GM19328 (cell line): Measurements from ENCODE around the gene ZNF77.
"Not testable (repeated sequence)": the region's sequence is repeated elsewhere in the genome, so short reads cannot be mapped to it uniquely, and the experiment has no call there.

ENCODE experiments used
- ATAC-seq: cut with Tn5 transposase; IDR thresholded peaks from one replicate; pipeline ENCODE4 v1.9.1; 2021; ENCODE audit warnings: mild to moderate bottlenecking, moderate library complexity; ENCODE audit not compliant: unreplicated experiment

Gene ZNF77

GRCh38 chr19:2922987-2923386, 21.8 kb downstream of the ZNF77 start:
- no peak for ATAC-seq

- ATAC-seq: no peak
Measured at GRCh38 chr19:2917275-2918184, 27.2 kb downstream of the ZNF77 start.

GRCh38 chr19:2912306-2912705, 32.5 kb downstream of the ZNF77 start:
- ATAC-seq: no peak

- ATAC-seq: no peak
Measured at GRCh38 chr19:2906631-2907195, 38.1 kb downstream of the ZNF77 start.

- ATAC-seq: no peak
Measured at GRCh38 chr19:2905918-2906519, 38.8 kb downstream of the ZNF77 start.

- ATAC-seq: not testable (repeated sequence)
Measured at GRCh38 chr19:2903326-2903725, 41.4 kb downstream of the ZNF77 start.

- ATAC-seq: no peak
Measured at GRCh38 chr19:2902590-2903218, 42.1 kb downstream of the ZNF77 start.

GRCh38 chr19:2900296-2901252, 44.2 kb downstream of the ZNF77 start, which contains the start of gene ZNF57:
ZNF57 (plus strand) TSS chr19:2900928; CDS start chr19:2901046, 118 bp downstream.
- ATAC-seq: peak; percentile 90

GRCh38 chr19:2896694-2897093, 48.1 kb downstream of the ZNF77 start:
- ATAC-seq: no peak

GRCh38 chr19:2890531-2890930, 54.2 kb downstream of the ZNF77 start:
- ATAC-seq: not testable (repeated sequence)

- ATAC-seq: no peak
Measured at GRCh38 chr19:2888731-2889224, 56.0 kb downstream of the ZNF77 start.

GRCh38 chr19:2887391-2887914, 57.3 kb downstream of the ZNF77 start:
- no peak for ATAC-seq

GRCh38 chr19:2885736-2886135, 59.0 kb downstream of the ZNF77 start:
- no peak for ATAC-seq

GRCh38 chr19:2883686-2884439, 60.9 kb downstream of the ZNF77 start:
- no peak for ATAC-seq
